ENCODE results near the gene LZTR1.

DNA sequence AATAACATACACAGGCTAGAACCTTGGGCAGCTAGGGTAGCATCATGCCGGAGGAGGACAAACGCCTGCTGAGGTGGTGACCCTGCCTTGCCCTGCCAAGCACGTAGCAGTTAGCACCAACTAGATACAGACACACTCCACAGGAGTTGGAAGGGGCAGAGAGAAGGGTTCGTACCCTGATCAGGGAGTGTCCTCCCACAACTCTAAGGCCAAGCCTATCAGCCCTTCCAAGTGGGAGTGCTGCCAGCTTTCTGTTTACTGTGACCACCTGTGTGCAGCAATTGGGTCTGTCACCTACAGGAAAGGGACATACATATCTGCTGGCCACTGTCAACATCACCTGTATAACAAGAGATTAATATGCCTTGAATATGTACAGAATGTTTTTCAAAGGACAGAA, 21.7 kb downstream of the LZTR1 start:
- TF ChIP-seq, protein P1, sequence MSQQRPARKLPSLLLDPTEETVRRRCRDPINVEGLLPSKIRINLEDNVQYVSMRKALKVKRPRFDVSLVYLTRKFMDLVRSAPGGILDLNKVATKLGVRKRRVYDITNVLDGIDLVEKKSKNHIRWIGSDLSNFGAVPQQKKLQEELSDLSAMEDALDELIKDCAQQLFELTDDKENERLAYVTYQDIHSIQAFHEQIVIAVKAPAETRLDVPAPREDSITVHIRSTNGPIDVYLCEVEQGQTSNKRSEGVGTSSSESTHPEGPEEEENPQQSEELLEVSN (IDR thresholded peaks at IDR 0.05) = no peak
- TF ChIP-seq, protein P2, sequence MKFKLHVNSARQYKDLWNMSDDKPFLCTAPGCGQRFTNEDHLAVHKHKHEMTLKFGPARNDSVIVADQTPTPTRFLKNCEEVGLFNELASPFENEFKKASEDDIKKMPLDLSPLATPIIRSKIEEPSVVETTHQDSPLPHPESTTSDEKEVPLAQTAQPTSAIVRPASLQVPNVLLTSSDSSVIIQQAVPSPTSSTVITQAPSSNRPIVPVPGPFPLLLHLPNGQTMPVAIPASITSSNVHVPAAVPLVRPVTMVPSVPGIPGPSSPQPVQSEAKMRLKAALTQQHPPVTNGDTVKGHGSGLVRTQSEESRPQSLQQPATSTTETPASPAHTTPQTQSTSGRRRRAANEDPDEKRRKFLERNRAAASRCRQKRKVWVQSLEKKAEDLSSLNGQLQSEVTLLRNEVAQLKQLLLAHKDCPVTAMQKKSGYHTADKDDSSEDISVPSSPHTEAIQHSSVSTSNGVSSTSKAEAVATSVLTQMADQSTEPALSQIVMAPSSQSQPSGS (IDR thresholded peaks at IDR 0.05; ENCODE audit: low read length) = no peak
- TF ChIP-seq POLR2A (IDR thresholded peaks at IDR 0.05; ENCODE audit: control extremely low read depth in 1 of 2, low read depth in 2 of 2, low read length in 2 of 2) (no peak), SIN3A (conservative IDR thresholded peaks at IDR 0.05 in 1 of 2, IDR thresholded peaks at IDR 0.05 in 1 of 2; ENCODE audit: low read depth in 1 of 2, low read length in 2 of 2) (no peak), EZH2 (IDR thresholded peaks at IDR 0.05; ENCODE audit: low read depth, low read length, severe bottlenecking) (no peak), SUZ12 (IDR thresholded peaks at IDR 0.05; ENCODE audit: low read length) (no peak), TAF1 (IDR thresholded peaks at IDR 0.05; ENCODE audit: low read depth, low read length) (no peak), ZNF274 (IDR thresholded peaks at IDR 0.05; ENCODE audit: borderline replicate concordance, extremely low read depth, low read length) (no peak), POLR2AphosphoS5 (IDR thresholded peaks at IDR 0.05; ENCODE audit: low read depth, low read length) (no peak), EGR1 (IDR thresholded peaks at IDR 0.05; ENCODE audit: borderline replicate concordance, low read depth, low read length) (no peak)
- TF ChIP-seq, protein P3, sequence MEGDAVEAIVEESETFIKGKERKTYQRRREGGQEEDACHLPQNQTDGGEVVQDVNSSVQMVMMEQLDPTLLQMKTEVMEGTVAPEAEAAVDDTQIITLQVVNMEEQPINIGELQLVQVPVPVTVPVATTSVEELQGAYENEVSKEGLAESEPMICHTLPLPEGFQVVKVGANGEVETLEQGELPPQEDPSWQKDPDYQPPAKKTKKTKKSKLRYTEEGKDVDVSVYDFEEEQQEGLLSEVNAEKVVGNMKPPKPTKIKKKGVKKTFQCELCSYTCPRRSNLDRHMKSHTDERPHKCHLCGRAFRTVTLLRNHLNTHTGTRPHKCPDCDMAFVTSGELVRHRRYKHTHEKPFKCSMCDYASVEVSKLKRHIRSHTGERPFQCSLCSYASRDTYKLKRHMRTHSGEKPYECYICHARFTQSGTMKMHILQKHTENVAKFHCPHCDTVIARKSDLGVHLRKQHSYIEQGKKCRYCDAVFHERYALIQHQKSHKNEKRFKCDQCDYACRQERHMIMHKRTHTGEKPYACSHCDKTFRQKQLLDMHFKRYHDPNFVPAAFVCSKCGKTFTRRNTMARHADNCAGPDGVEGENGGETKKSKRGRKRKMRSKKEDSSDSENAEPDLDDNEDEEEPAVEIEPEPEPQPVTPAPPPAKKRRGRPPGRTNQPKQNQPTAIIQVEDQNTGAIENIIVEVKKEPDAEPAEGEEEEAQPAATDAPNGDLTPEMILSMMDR (IDR thresholded peaks at IDR 0.05; ENCODE audit: control extremely low read depth in 1 of 3, insufficient read depth in 1 of 3, low read depth in 1 of 3, low read length in 3 of 3) = no peak
- TF ChIP-seq, protein P4, sequence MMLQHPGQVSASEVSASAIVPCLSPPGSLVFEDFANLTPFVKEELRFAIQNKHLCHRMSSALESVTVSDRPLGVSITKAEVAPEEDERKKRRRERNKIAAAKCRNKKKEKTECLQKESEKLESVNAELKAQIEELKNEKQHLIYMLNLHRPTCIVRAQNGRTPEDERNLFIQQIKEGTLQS (IDR thresholded peaks at IDR 0.05; ENCODE audit: insufficient read depth, low read depth, low read length) = no peak
